GM12878 (cell line): ENCODE measurements around the gene KISS1. TPM values are rescaled to one million over a fixed set of nuclear protein-coding genes. Genes with fewer than 3 reads are reported as not detected.

Experiments
- ATAC-seq: fragments of 200-7000 bp; cut with Tn5 transposase; 3 replicates; pipeline ENCODE4 v1.9.1; 2020; ENCODE audit warnings: mild to moderate bottlenecking, moderate library complexity
- BruUV-seq: library from RNA; stranded (reverse); fragments of 400-500 nt; replicated peaks from 2 replicates; lab custom pipeline; 2021; lab: Mats Ljungman, UMichigan
- CTCF ChIA-PET: fragments of 300-600 bp; sonication (Branson Sonifier 250); formaldehyde crosslinking; extraction: SDS; loops from one replicate; lab custom pipeline; 2021; ENCODE audit warnings: inconsistent platforms; lab: Yijun Ruan, JAX
- POLR2A ChIA-PET: fragments of 350-600 bp; formaldehyde crosslinking; extraction: SDS; loops from one replicate; lab custom pipeline; 2021; ENCODE audit warnings: inconsistent platforms; lab: Charles Lee
- RAD21 ChIA-PET: fragments of 300-600 bp; sonication (Branson Sonifier 250); formaldehyde crosslinking; loops from one replicate; lab custom pipeline; 2023; ENCODE audit warnings: antibody characterized with exemption; ENCODE audit not compliant: unreplicated experiment; lab: Charles Lee
- SMC1A ChIA-PET: fragments of 300-600 bp; sonication (Branson Sonifier 250); formaldehyde crosslinking; loops from one replicate; lab custom pipeline; 2023; ENCODE audit not compliant: unreplicated experiment, uncharacterized antibody; lab: Charles Lee
- DNase-seq: peaks from one replicate; pipeline ENCODE4 v3.0.0-alpha.2; 2011; ENCODE audit warnings: low read depth, low spot score
- FAIRE-seq: peaks from 3 replicates; lab custom pipeline; 2011; peaks lifted over from hg19 to GRCh38; lab: Jason Lieb, UNC
- H2AFZ ChIP-seq: 2 replicates; pipeline ENCODE4 v1.6.0; 2011; ENCODE audit warnings: low read depth, low read length, control low read depth; ENCODE audit not compliant: control insufficient read depth
- H3K27ac ChIP-seq: 2 replicates; pipeline ENCODE4 v1.5.1; 2011; ENCODE audit warnings: control low read depth; ENCODE audit not compliant: control insufficient read depth, insufficient read depth
- H3K27me3 ChIP-seq, 2 experiments: replicated peaks in 1 of 2; 2 replicates each; pipeline versions ENCODE4 v1.6.0 to v1.6.1; 2011; ENCODE audit warnings: low read length in 1 of 2; ENCODE audit not compliant: control insufficient read depth in 2 of 2, insufficient read depth in 2 of 2
- H3K36me3 ChIP-seq, 2 experiments: 2 replicates each; pipeline ENCODE4 v1.5.1; 2011; ENCODE audit warnings: low read length in 1 of 2; ENCODE audit not compliant: control insufficient read depth in 2 of 2, insufficient read depth in 2 of 2
- H3K4me1 ChIP-seq: 2 replicates; pipeline ENCODE4 v1.6.1; 2011; ENCODE audit warnings: mild to moderate bottlenecking, low read length, moderate library complexity, mixed read lengths; ENCODE audit not compliant: control insufficient read depth, insufficient read depth
- H3K4me2 ChIP-seq: 2 replicates; pipeline ENCODE4 v1.6.0; 2011; ENCODE audit warnings: control low read depth; ENCODE audit not compliant: control insufficient read depth, insufficient read depth
- H3K4me3 ChIP-seq: fragments of 200-600 bp; sonication (generic); 2 replicates; pipeline ENCODE4 v1.5.1; 2016
- H3K79me2 ChIP-seq: 2 replicates; pipeline ENCODE4 v1.6.0; 2011; ENCODE audit warnings: low read length; ENCODE audit not compliant: control insufficient read depth, insufficient read depth
- H3K9ac ChIP-seq: 2 replicates; pipeline ENCODE4 v1.8.0; 2011; ENCODE audit warnings: low read length, control low read depth, mixed read lengths; ENCODE audit not compliant: control insufficient read depth, insufficient read depth
- H3K9me3 ChIP-seq: replicated peaks from 3 replicates; pipeline ENCODE4 v1.5.1; 2011; ENCODE audit warnings: mild to moderate bottlenecking, low read length; ENCODE audit not compliant: control insufficient read depth, insufficient read depth
- H4K20me1 ChIP-seq: 2 replicates; pipeline ENCODE4 v1.6.0; 2011; ENCODE audit not compliant: control insufficient read depth, insufficient read depth
- BCL11A ChIP-seq: IDR thresholded peaks from 2 replicates; pipeline ENCODE4 v1.6.1; 2011; ENCODE audit warnings: low read depth, low read length
- CHD1 ChIP-seq: IDR thresholded peaks from 2 replicates; pipeline ENCODE4 v1.6.1; 2012; ENCODE audit warnings: low read depth, low read length, improper control_type of control experiment
- CREM ChIP-seq: IDR thresholded peaks from 2 replicates; pipeline ENCODE4 v1.6.1; 2014; ENCODE audit warnings: antibody characterized with exemption, low read depth
- EZH2 ChIP-seq: IDR thresholded peaks from 2 replicates; pipeline ENCODE4 v1.6.1; 2012; ENCODE audit warnings: low read depth, mild to moderate bottlenecking, control low read depth, inconsistent platforms, low read length, borderline replicate concordance; ENCODE audit not compliant: control insufficient read depth
- HCFC1 ChIP-seq: fragments of 150-350 bp; IDR thresholded peaks from 2 replicates; pipeline ENCODE4 v1.6.1; 2014; ENCODE audit warnings: low read length
- JUND ChIP-seq: IDR thresholded peaks from 2 replicates; pipeline ENCODE4 v1.6.1; 2012; ENCODE audit warnings: low read depth, mild to moderate bottlenecking, low read length, improper control_type of control experiment, moderate library complexity
- NRF1 ChIP-seq: conservative IDR thresholded peaks from 2 replicates; pipeline ENCODE4 v1.6.1; 2011; ENCODE audit warnings: mild to moderate bottlenecking, low read depth, low read length, improper control_type of control experiment
- PAX8 ChIP-seq: fragments of 450-650 bp; IDR thresholded peaks from 2 replicates; pipeline ENCODE4 v1.6.1; 2017; ENCODE audit warnings: mild to moderate bottlenecking, moderate library complexity
- POU2F2 ChIP-seq: IDR thresholded peaks from 3 replicates; pipeline ENCODE4 v1.6.1; 2011; ENCODE audit warnings: low read depth, mild to moderate bottlenecking, low read length, borderline replicate concordance
- SREBF1 ChIP-seq: IDR thresholded peaks from 2 replicates; pipeline ENCODE4 v1.6.1; 2012; ENCODE audit warnings: mild to moderate bottlenecking, low read length
- ZBTB4 ChIP-seq: fragments of 450-650 bp; formaldehyde crosslinking; IDR thresholded peaks from 2 replicates; pipeline ENCODE4 v1.4.0; 2022; ENCODE audit warnings: mild to moderate bottlenecking, moderate library complexity
- WGBS: methylation state at CpG from one replicate; pipeline ENCODE4 v1.1.6; 2016; ENCODE audit warnings: low lambda C conversion rate; ENCODE audit not compliant: insufficient replicate concordance, insufficient coverage; ENCODE audit errors: missing lambda C conversion rate; 5-methylcytosine and 5-hydroxymethylcytosine counted together
- in situ Hi-C: fragments of 300-500 bp; cut with MboI; formaldehyde crosslinking; loops from 9 replicates; pipeline ENCODE4 v1.14.3; 2018; ENCODE audit warnings: mixed read lengths
- intact Hi-C: fragments of 100-400 bp; cut with micrococcal nuclease; formaldehyde crosslinking; loops from one replicate; pipeline ENCODE4 v1.14.2; 2022; ENCODE audit not compliant: unreplicated experiment
- polyA plus RNA-seq, 11 experiments: library from polyadenylated mRNA; depleted of rRNA in 4 of 11; unstranded in 6 of 11; stranded (reverse) in 5 of 11; fragments of >200 nt; fragmentation: Nextera tagmentation in 4 of 11; fragmentation: Illumina TruSeq in 1 of 11; extraction: Ambion mirVana in 4 of 11; extraction: Trizol in 1 of 11; gene quantifications; 1 replicate in 1 of 11; 2 replicates in 10 of 11; pipeline versions ENCODE4 v1.2.1 to v1.2.3, GENCODE V29; 2011 to 2016; ENCODE audit warnings: inconsistent platforms in 2 of 11, missing spikeins in 2 of 11, low read depth in 1 of 11
- total RNA-seq, 4 experiments: library from RNA; depleted of rRNA in 3 of 4; stranded (reverse); fragments of >200 nt in 3 of 4; fragmentation: Illumina TruSeq in 1 of 4; extraction: Trizol in 1 of 4; gene quantifications; 2 replicates each; pipeline versions ENCODE4 v1.2.1 to v1.2.3, GENCODE V29; 2013 to 2021

Gene KISS1
- total and polyA plus RNA-seq, 10 of the 15 experiments (the other 5 are each of a cell fraction or from before 2014, with no cell fraction given): not detected

- intact Hi-C loops (no loop called here), in situ Hi-C loops (no loop called here)
- H3K36me3 ChIP-seq: no peaks in the 10 kb centered on the region
- ChIA-PET RAD21 (no interaction called here), POLR2A (no interaction called here), SMC1A (no interaction called here), CTCF (interaction anchor here (1.9 kb wide), 1 partner anchor 40 kb away, joined by 5 read pairs; no protein-coding TSS in a partner anchor)
- H3K27ac ChIP-seq: no peak overlapping the region
- H4K20me1 ChIP-seq: no peaks in the 10 kb centered on the region
- H3K9ac ChIP-seq: no peak overlapping the region
- 32% methylated on average over 5 of the region's 5 CpGs for WGBS
- H2AFZ ChIP-seq: no peak overlapping the region
- no peaks in the 10 kb centered on the region for H3K4me1 ChIP-seq
- H3K4me3 ChIP-seq: no peak overlapping the region
- H3K4me2 ChIP-seq: no peak overlapping the region
- FAIRE-seq (no peak), ATAC-seq (no peak), DNase-seq (no peak)
- BruUV-seq: no TSS peak
- peaks cover 0 to 7% of the 10 kb centered on the region in 2 experiments; a peak in 3 of 4 replicates for H3K27me3 ChIP-seq
- no peaks in the 10 kb centered on the region for H3K9me3 ChIP-seq
- TF ChIP-seq ZBTB4 (CRISPR knock-in tag): no peak
- no peak for TF ChIP-seq SREBF1
- TF ChIP-seq EZH2: no peak
- no peak for TF ChIP-seq CREM
- TF ChIP-seq PAX8: no peak
- TF ChIP-seq CHD1: no peak
- no peak for TF ChIP-seq NRF1
- TF ChIP-seq BCL11A: no peak
- no peak for TF ChIP-seq HCFC1
- TF ChIP-seq JUND: no peak
- TF ChIP-seq POU2F2: no peak
- no peaks in the 10 kb centered on the region for H3K79me2 ChIP-seq
These were observed 7.0 kb upstream of the KISS1 start for GRCh38 chr1:204203206-204203767.
